GM12878 (cell line): ENCODE data around the gene SLC35F3.

Source experiments
- ATF2 ChIP-seq: IDR thresholded peaks from 2 replicates; pipeline ENCODE4 v1.6.1; 2012; ENCODE audit warnings: low read length, inconsistent platforms
- EP300 ChIP-seq, 2 experiments: fragments of 150-350 bp in 1 of 2; IDR thresholded peaks; 2 replicates each; pipeline ENCODE4 v1.6.1; 2011 to 2012; ENCODE audit warnings: low read depth in 2 of 2, low read length in 2 of 2, borderline replicate concordance in 1 of 2, improper control_type of control experiment in 1 of 2, inconsistent platforms in 1 of 2; ENCODE audit not compliant: control insufficient read depth in 1 of 2
- FOXK2 ChIP-seq: fragments of 450-650 bp; IDR thresholded peaks from 2 replicates; pipeline ENCODE4 v1.6.1; 2017; ENCODE audit warnings: mild to moderate bottlenecking, moderate library complexity
- JUND ChIP-seq: IDR thresholded peaks from 2 replicates; pipeline ENCODE4 v1.6.1; 2012; ENCODE audit warnings: low read depth, mild to moderate bottlenecking, low read length, improper control_type of control experiment, moderate library complexity
- POLR2A ChIP-seq: IDR thresholded peaks from 2 replicates; pipeline ENCODE4 v1.6.1; 2011; ENCODE audit warnings: low read depth, mild to moderate bottlenecking, low read length
- SMAD1 ChIP-seq: fragments of 450-650 bp; IDR thresholded peaks from 2 replicates; pipeline ENCODE4 v1.6.1; 2018; ENCODE audit warnings: mild to moderate bottlenecking, low read depth; ENCODE audit not compliant: partially characterized antibody
- ZNF24 ChIP-seq: fragments of 450-650 bp; IDR thresholded peaks from 2 replicates; pipeline ENCODE4 v1.6.1; 2017; ENCODE audit warnings: antibody characterized with exemption, mild to moderate bottlenecking
- ZSCAN29 ChIP-seq: fragments of 450-650 bp; IDR thresholded peaks from 2 replicates; pipeline ENCODE4 v1.6.1; 2017; ENCODE audit warnings: mild to moderate bottlenecking, moderate library complexity
- TF ChIP-seq, protein P1 (sequence below), 3 experiments: IDR thresholded peaks in 2 of 3; conservative IDR thresholded peaks in 1 of 3; 2 replicates each; pipeline ENCODE4 v1.5.1; 2011; ENCODE audit warnings: low read depth in 3 of 3, low read length in 3 of 3, mild to moderate bottlenecking in 3 of 3, control low read depth in 2 of 3, moderate library complexity in 2 of 3, inconsistent platforms in 1 of 3, mixed read lengths in 1 of 3; ENCODE audit not compliant: control insufficient read depth in 2 of 3, insufficient read depth in 1 of 3; ENCODE audit errors: extremely low read depth in 1 of 3

DNA sequence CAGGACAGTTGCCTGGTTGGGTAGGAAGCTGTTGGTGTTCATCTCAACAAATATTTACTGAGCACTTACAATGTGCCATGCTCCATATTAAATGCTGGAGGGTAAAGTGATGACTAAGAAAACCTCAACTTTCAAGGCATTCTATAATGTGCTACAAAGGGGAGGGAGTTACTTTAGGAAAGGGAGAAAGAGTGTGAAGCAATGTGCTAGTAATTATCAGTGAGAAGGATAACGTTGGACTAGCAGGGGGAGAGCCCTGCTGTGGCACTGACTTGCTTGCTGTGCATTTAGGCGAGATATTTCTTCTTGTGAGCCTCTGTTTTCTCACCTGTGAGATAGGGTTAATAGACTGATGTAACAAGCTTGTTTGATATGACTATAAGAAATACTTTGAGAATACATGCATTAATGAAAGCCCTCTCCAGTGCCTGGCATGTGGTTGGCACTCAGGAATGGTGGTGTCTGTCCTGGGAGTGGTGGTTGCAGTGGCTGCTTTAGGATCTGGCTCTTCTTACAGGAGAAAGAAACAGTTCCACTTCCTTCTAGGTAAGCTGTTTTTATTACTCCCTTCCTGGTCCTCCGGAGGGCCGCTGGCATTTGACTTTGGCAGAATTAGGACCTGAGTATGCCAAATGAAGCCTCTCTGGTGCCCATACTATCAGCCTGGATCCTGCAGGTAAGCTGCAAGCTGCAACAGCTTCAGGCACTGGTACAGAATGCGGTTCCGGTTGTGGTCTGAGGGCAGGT lies 357.7 kb downstream of the SLC35F3 start:
- TF ChIP-seq FOXK2 (no peak), ZNF24 (no peak), ATF2 (no peak), ZSCAN29 (no peak), EP300 (IDR thresholded peaks at IDR 0.05; ENCODE audit: borderline replicate concordance in 1 of 2, control insufficient read depth in 1 of 2, low read depth in 2 of 2, low read length in 2 of 2) (no peak), SMAD1 (no peak), POLR2A (no peak), JUND (no peak)
- TF ChIP-seq, protein P1, sequence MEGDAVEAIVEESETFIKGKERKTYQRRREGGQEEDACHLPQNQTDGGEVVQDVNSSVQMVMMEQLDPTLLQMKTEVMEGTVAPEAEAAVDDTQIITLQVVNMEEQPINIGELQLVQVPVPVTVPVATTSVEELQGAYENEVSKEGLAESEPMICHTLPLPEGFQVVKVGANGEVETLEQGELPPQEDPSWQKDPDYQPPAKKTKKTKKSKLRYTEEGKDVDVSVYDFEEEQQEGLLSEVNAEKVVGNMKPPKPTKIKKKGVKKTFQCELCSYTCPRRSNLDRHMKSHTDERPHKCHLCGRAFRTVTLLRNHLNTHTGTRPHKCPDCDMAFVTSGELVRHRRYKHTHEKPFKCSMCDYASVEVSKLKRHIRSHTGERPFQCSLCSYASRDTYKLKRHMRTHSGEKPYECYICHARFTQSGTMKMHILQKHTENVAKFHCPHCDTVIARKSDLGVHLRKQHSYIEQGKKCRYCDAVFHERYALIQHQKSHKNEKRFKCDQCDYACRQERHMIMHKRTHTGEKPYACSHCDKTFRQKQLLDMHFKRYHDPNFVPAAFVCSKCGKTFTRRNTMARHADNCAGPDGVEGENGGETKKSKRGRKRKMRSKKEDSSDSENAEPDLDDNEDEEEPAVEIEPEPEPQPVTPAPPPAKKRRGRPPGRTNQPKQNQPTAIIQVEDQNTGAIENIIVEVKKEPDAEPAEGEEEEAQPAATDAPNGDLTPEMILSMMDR (IDR thresholded peaks at IDR 0.05 in 2 of 3, conservative IDR thresholded peaks at IDR 0.05 in 1 of 3; ENCODE audit: control insufficient read depth in 2 of 3, extremely low read depth in 1 of 3, insufficient read depth in 1 of 3, low read depth in 3 of 3, low read length in 3 of 3) = no peak
